H9 (cell line): Measurements from ENCODE around the gene LRRC3. TPM values are rescaled to one million over a fixed set of nuclear protein-coding genes. Genes with fewer than 3 reads are reported as not detected.

Experiments used
- DNase-seq: peaks from one replicate; pipeline ENCODE4 v3.0.0-alpha.2; 2017
- H2AFZ ChIP-seq: one replicate; pipeline ENCODE4 v1.6.1; 2013; ENCODE audit warnings: mild to moderate bottlenecking, low read length, control low read depth, moderate library complexity
- H2AK5ac ChIP-seq: 2 replicates; pipeline ENCODE4 v1.6.1; 2013; ENCODE audit warnings: low read length, control low read depth, mixed read lengths; ENCODE audit not compliant: insufficient read length
- H2BK120ac ChIP-seq: one replicate; pipeline ENCODE4 v1.6.1; 2013; ENCODE audit warnings: low read depth, mild to moderate bottlenecking, low read length, control low read depth, inconsistent platforms; ENCODE audit not compliant: poor library complexity, severe bottlenecking
- H2BK12ac ChIP-seq: 2 replicates; pipeline ENCODE4 v1.6.1; 2013; ENCODE audit warnings: low read length, control low read depth, mixed read lengths, low read depth; ENCODE audit not compliant: insufficient read length
- H2BK15ac ChIP-seq: 2 replicates; pipeline ENCODE4 v1.6.1; 2013; ENCODE audit warnings: low read depth, low read length, control low read depth
- H2BK20ac ChIP-seq: one replicate; pipeline ENCODE4 v1.6.1; 2013; ENCODE audit warnings: low read depth, mild to moderate bottlenecking, low read length, control low read depth, inconsistent platforms; ENCODE audit not compliant: poor library complexity, severe bottlenecking
- H2BK5ac ChIP-seq: 2 replicates; pipeline ENCODE4 v1.6.1; 2013; ENCODE audit warnings: low read length, control low read depth, mixed read lengths; ENCODE audit not compliant: insufficient read length
- H3K14ac ChIP-seq: 2 replicates; pipeline ENCODE4 v1.6.1; 2013; ENCODE audit warnings: low read length, control low read depth; ENCODE audit not compliant: insufficient read depth
- H3K18ac ChIP-seq: 2 replicates; pipeline ENCODE4 v1.6.1; 2013; ENCODE audit warnings: low read depth, mild to moderate bottlenecking, mixed read lengths, low read length, control low read depth; ENCODE audit not compliant: insufficient read length
- H3K23ac ChIP-seq: 2 replicates; pipeline ENCODE4 v1.6.1; 2013; ENCODE audit warnings: low read length, control low read depth, mixed read lengths, low read depth; ENCODE audit not compliant: insufficient read length
- H3K23me2 ChIP-seq: 2 replicates; pipeline ENCODE4 v1.6.1; 2013; ENCODE audit warnings: low read depth, mild to moderate bottlenecking, mixed read lengths, low read length, control low read depth; ENCODE audit not compliant: insufficient read length, poor library complexity, severe bottlenecking
- H3K27ac ChIP-seq: 2 replicates; pipeline ENCODE4 v1.5.1; 2013; ENCODE audit warnings: low read length, control low read depth, mixed read lengths, low read depth; ENCODE audit not compliant: insufficient read length
- H3K27me3 ChIP-seq: 2 replicates; pipeline ENCODE4 v1.6.1; 2013; ENCODE audit warnings: low read length, control low read depth, inconsistent platforms; ENCODE audit not compliant: insufficient read depth
- H3K4ac ChIP-seq: 2 replicates; pipeline ENCODE4 v1.6.1; 2013; ENCODE audit warnings: low read depth, mild to moderate bottlenecking, control low read depth, inconsistent platforms, low read length, moderate library complexity
- H3K4me1 ChIP-seq: 2 replicates; pipeline ENCODE4 v1.6.1; 2013; ENCODE audit warnings: low read length, control low read depth, inconsistent platforms; ENCODE audit not compliant: insufficient read depth
- H3K4me2 ChIP-seq: 2 replicates; pipeline ENCODE4 v1.6.1; 2013; ENCODE audit warnings: low read length, control low read depth, mixed read lengths; ENCODE audit not compliant: insufficient read length, insufficient read depth
- H3K56ac ChIP-seq: 2 replicates; pipeline ENCODE4 v1.6.1; 2013; ENCODE audit warnings: low read depth, mild to moderate bottlenecking, mixed read lengths, low read length, control low read depth; ENCODE audit not compliant: insufficient read length
- H3K79me1 ChIP-seq: 2 replicates; pipeline ENCODE4 v1.6.1; 2013; ENCODE audit warnings: low read depth, mild to moderate bottlenecking, moderate library complexity, low read length, control low read depth, inconsistent platforms; ENCODE audit not compliant: insufficient read depth, poor library complexity, severe bottlenecking
- H3K79me2 ChIP-seq: 2 replicates; pipeline ENCODE4 v1.6.1; 2013; ENCODE audit warnings: low read length, control low read depth, inconsistent platforms; ENCODE audit not compliant: insufficient read depth
- H3K9ac ChIP-seq: 2 replicates; pipeline ENCODE4 v1.6.1; 2013; ENCODE audit warnings: low read length, control low read depth, mixed read lengths; ENCODE audit not compliant: insufficient read length; ENCODE audit errors: extremely low read depth
- H3K9me3 ChIP-seq: one replicate; pipeline ENCODE4 v1.6.1; 2013; ENCODE audit warnings: low read depth, low read length, inconsistent platforms; ENCODE audit not compliant: control insufficient read depth
- H3T11ph ChIP-seq: one replicate; pipeline ENCODE4 v1.6.1; 2013; ENCODE audit warnings: mild to moderate bottlenecking, low read length, control low read depth, inconsistent platforms
- H4K20me1 ChIP-seq: one replicate; pipeline ENCODE4 v1.6.1; 2013; ENCODE audit not compliant: control insufficient read depth, insufficient read length, insufficient read depth
- H4K5ac ChIP-seq: 2 replicates; pipeline ENCODE4 v1.6.1; 2013; ENCODE audit warnings: low read depth, mild to moderate bottlenecking, mixed read lengths, low read length, control low read depth; ENCODE audit not compliant: insufficient read length
- H4K8ac ChIP-seq: replicated peaks from 2 replicates; pipeline ENCODE4 v1.6.1; 2013; ENCODE audit warnings: low read length, control low read depth, mixed read lengths, low read depth; ENCODE audit not compliant: insufficient read length
- H4K91ac ChIP-seq: 2 replicates; pipeline ENCODE4 v1.6.1; 2013; ENCODE audit warnings: low read depth, mild to moderate bottlenecking, moderate library complexity, mixed read lengths, low read length, control low read depth; ENCODE audit not compliant: insufficient read length
- H3K27ac Mint-ChIP-seq, 3 experiments: 2 replicates in 2 of 3; 3 replicates in 1 of 3; pipeline ENCODE4 v1.8.0; 2020 to 2021; ENCODE audit warnings: mixed read lengths in 3 of 3, mild to moderate bottlenecking in 1 of 3, moderate library complexity in 1 of 3
- H3K27me3 Mint-ChIP-seq: 2 replicates; pipeline ENCODE4 v1.8.0; 2021; ENCODE audit warnings: low read depth, mild to moderate bottlenecking, moderate library complexity, mixed read lengths
- H3K36me3 Mint-ChIP-seq, 3 experiments: 2 replicates in 2 of 3; 3 replicates in 1 of 3; pipeline ENCODE4 v1.8.0; 2020 to 2021; ENCODE audit warnings: low read depth in 3 of 3, mixed read lengths in 3 of 3; ENCODE audit not compliant: insufficient read depth in 1 of 3
- H3K4me1 Mint-ChIP-seq, 2 experiments: 2 replicates each; pipeline ENCODE4 v1.8.0; 2020; ENCODE audit warnings: mixed read lengths in 2 of 2
- H3K4me3 Mint-ChIP-seq, 2 experiments: 2 replicates in 1 of 2; 3 replicates in 1 of 2; pipeline ENCODE4 v1.8.0; 2020 to 2021; ENCODE audit warnings: mild to moderate bottlenecking in 2 of 2, mixed read lengths in 2 of 2, moderate library complexity in 1 of 2
- H3K9me3 Mint-ChIP-seq, 2 experiments: 2 replicates in 1 of 2; 3 replicates in 1 of 2; pipeline ENCODE4 v1.8.0; 2020; ENCODE audit warnings: mild to moderate bottlenecking in 2 of 2, mixed read lengths in 2 of 2, moderate library complexity in 1 of 2
- WGBS: extraction: QIAGEN DNeasy Blood & Tissue Kit; methylation state at CpG from one replicate; pipeline ENCODE4 v1.1.7; 2013; ENCODE audit warnings: missing lambda C conversion rate, low lambda C conversion rate, mixed read lengths; ENCODE audit not compliant: insufficient read length; ENCODE audit errors: extremely low coverage; 5-methylcytosine and 5-hydroxymethylcytosine counted together
- total RNA-seq: library from RNA; stranded (reverse); gene quantifications from 2 replicates; pipeline ENCODE4 v1.2.1, GENCODE V29; 2021
- TF ChIP-seq, protein P1 (sequence below): fragments of 200-600 bp; sonication (generic); conservative IDR thresholded peaks from 3 replicates; pipeline ENCODE4 v1.8.0; 2021; ENCODE audit warnings: antibody characterized with exemption, mild to moderate bottlenecking

The LRRC3 gene
- total RNA-seq, 1 experiment from 2014 or later: 3.1 TPM

DNA sequence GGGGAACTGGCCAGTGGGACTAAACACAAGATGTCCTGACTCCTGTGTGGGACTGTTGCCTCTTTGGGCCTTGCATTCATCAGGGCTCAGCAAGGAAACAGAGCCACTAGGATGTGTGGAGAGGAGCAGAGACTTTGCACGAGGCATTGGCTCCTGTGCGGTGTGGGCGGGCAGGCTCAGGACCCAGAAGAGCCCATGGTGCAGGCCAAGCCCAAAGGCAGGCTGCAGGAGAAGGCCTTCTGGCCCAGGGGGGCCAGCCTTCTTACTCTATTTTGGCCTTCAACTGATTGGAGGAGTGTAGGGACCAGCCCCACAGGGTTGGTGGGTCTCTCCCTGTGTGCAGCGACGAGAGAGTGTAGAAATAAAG is 23.5 kb downstream of the LRRC3 start:
- no peak overlapping the region for H3K4me3 Mint-ChIP-seq
- no peaks in the 10 kb centered on the region for H3K36me3 Mint-ChIP-seq
- no peak overlapping the region for H3K4ac ChIP-seq
- peaks cover 4% of the 10 kb centered on the region for H4K20me1 ChIP-seq
- peaks cover under 1 to 9% of the 10 kb centered on the region in 2 experiments for H3K4me1 Mint-ChIP-seq
- H3K79me1 ChIP-seq: no peaks in the 10 kb centered on the region
- no peak overlapping the region for H2BK120ac ChIP-seq
- H2BK12ac ChIP-seq: no peak overlapping the region
- H3K23ac ChIP-seq: no peak overlapping the region
- H3K4me1 ChIP-seq: no peaks in the 10 kb centered on the region
- no peak overlapping the region for H4K8ac ChIP-seq
- no peak overlapping the region for H3K18ac ChIP-seq
- no peak overlapping the region for H4K5ac ChIP-seq
- no peaks in the 10 kb centered on the region for H3K27me3 ChIP-seq
- no peak overlapping the region for H2AFZ ChIP-seq
- H4K91ac ChIP-seq: no peak overlapping the region
- no peaks in the 10 kb centered on the region for H3K79me2 ChIP-seq
- no peak overlapping the region for H3K27ac Mint-ChIP-seq
- H3T11ph ChIP-seq: no peak overlapping the region
- H3K27ac ChIP-seq: no peak overlapping the region
- no peak overlapping the region for H3K14ac ChIP-seq
- H3K23me2 ChIP-seq: no peaks in the 10 kb centered on the region
- no CpG with 5 or more reads among the region's 5 CpGs for WGBS
- no peak overlapping the region for H3K56ac ChIP-seq
- H3K27me3 Mint-ChIP-seq: peaks cover 8% of the 10 kb centered on the region
- H3K9me3 ChIP-seq: no peaks in the 10 kb centered on the region
- no peak overlapping the region for H2AK5ac ChIP-seq
- H3K4me2 ChIP-seq: no peak overlapping the region
- H2BK15ac ChIP-seq: no peak overlapping the region
- no peak overlapping the region for H2BK20ac ChIP-seq
- H3K9ac ChIP-seq: no peak overlapping the region
- H2BK5ac ChIP-seq: no peak overlapping the region
- TF ChIP-seq, protein P1, sequence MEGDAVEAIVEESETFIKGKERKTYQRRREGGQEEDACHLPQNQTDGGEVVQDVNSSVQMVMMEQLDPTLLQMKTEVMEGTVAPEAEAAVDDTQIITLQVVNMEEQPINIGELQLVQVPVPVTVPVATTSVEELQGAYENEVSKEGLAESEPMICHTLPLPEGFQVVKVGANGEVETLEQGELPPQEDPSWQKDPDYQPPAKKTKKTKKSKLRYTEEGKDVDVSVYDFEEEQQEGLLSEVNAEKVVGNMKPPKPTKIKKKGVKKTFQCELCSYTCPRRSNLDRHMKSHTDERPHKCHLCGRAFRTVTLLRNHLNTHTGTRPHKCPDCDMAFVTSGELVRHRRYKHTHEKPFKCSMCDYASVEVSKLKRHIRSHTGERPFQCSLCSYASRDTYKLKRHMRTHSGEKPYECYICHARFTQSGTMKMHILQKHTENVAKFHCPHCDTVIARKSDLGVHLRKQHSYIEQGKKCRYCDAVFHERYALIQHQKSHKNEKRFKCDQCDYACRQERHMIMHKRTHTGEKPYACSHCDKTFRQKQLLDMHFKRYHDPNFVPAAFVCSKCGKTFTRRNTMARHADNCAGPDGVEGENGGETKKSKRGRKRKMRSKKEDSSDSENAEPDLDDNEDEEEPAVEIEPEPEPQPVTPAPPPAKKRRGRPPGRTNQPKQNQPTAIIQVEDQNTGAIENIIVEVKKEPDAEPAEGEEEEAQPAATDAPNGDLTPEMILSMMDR: no peak
- DNase-seq: no peak
- peaks cover 5 to 9% of the 10 kb centered on the region in 2 experiments; a peak in 4 of 5 replicates for H3K9me3 Mint-ChIP-seq
